Testis (tissue), 3 donors: ENCODE data around the gene CIAPIN1. TPM values are rescaled to one million over a fixed set of nuclear protein-coding genes. Genes with fewer than 3 reads are reported as not detected.

ENCODE experiments used
- DNase-seq: peaks from one replicate; pipeline ENCODE4 v3.0.0-alpha.2; 2019
- H3K27ac ChIP-seq, 2 donors: fragments of 200-600 bp; sonication (generic); one replicate each; pipeline ENCODE4 v1.5.1; 2019
- H3K27me3 ChIP-seq: fragments of 200-600 bp; sonication (generic); one replicate; pipeline ENCODE4 v1.5.1; 2019
- H3K36me3 ChIP-seq: fragments of 200-600 bp; sonication (generic); one replicate; pipeline ENCODE4 v1.5.1; 2017; ENCODE audit warnings: low read depth; ENCODE audit errors: missing control alignments
- H3K4me1 ChIP-seq: fragments of 200-600 bp; sonication (generic); one replicate; pipeline ENCODE4 v1.5.1; 2019
- H3K4me3 ChIP-seq, 2 donors: fragments of 200-600 bp; sonication (generic); one replicate each; pipeline ENCODE4 v1.5.1; 2017 to 2019
- H3K9me3 ChIP-seq: fragments of 200-600 bp; sonication (generic); one replicate; pipeline ENCODE4 v1.5.1; 2017
- CTCF ChIP-seq, 3 experiments: fragments of 450-650 bp in 2 of 3; fragments of 200-600 bp in 1 of 3; sonication (generic) in 1 of 3; IDR thresholded peaks; one replicate each; pipeline ENCODE4 v1.5.1; 2016 to 2019; ENCODE audit warnings: antibody characterized with exemption in 3 of 3, mild to moderate bottlenecking in 2 of 3, moderate library complexity in 1 of 3
- POLR2A ChIP-seq: fragments of 450-650 bp; IDR thresholded peaks from one replicate; pipeline ENCODE4 v1.6.1; 2017; ENCODE audit warnings: antibody characterized with exemption, mild to moderate bottlenecking, moderate library complexity
- WGBS, 2 donors: methylation state at CpG; one replicate each; pipeline ENCODE4 v1.1.5; 2018; 5-methylcytosine and 5-hydroxymethylcytosine counted together
- intact Hi-C: fragments of 100-400 bp; cut with DNase I; formaldehyde crosslinking; loops from one replicate; pipeline ENCODE4 v1.15.1; 2023; ENCODE audit warnings: low total_unique reads
- polyA plus RNA-seq: library from polyadenylated mRNA; stranded (reverse); fragments of 350-450 nt; fragmentation: Illumina TruSeq; extraction: RNeasy Lipid Tissue Mini Kit (QIAGEN cat#74804); gene quantifications from one replicate; pipeline ENCODE4 v1.2.3, GENCODE V29; 2014; ENCODE audit warnings: low read depth, low replicate concordance; ENCODE audit not compliant: insufficient read depth
- total RNA-seq, 2 donors: library from RNA; depleted of rRNA; stranded (reverse); fragments of >200 nt; gene quantifications; one replicate each; pipeline ENCODE4 v1.2.3, GENCODE V29; 2016

Gene CIAPIN1
- total and polyA plus RNA-seq, 3 donors from 2014 or later, result 74.9 to 205 (median 77.1) TPM

- no peaks in the 10 kb centered on the region for H3K36me3 ChIP-seq
- DNase-seq, result no peak
- H3K27me3 ChIP-seq, result no peaks in the 10 kb centered on the region
- intact Hi-C loops, result no loop called here
- no peak overlapping the region for H3K27ac ChIP-seq
- 83 to 87% methylated on average over 1 of the region's 1 CpG for WGBS, 2 donors
- TF ChIP-seq POLR2A (no peak), CTCF (IDR thresholded peaks at IDR 0.05) (no peak)
- H3K9me3 ChIP-seq, result no peaks in the 10 kb centered on the region
- H3K4me1 ChIP-seq, result no peaks in the 10 kb centered on the region
- H3K4me3 ChIP-seq, result no peak overlapping the region
Measured at GRCh38 chr16:57392694-57393093, 54.5 kb downstream of the CIAPIN1 start.

GRCh38 chr16:57391708-57392107 is 55.5 kb downstream of the CIAPIN1 start:
- Histone ChIP-seq H3K4me3 (no peak overlapping the region), H3K9me3 (no peaks in the 10 kb centered on the region), H3K4me1 (peaks cover 7% of the 10 kb centered on the region), H3K36me3 (no peaks in the 10 kb centered on the region), H3K27ac (no peak overlapping the region), H3K27me3 (no peaks in the 10 kb centered on the region)
- TF ChIP-seq POLR2A (no peak), CTCF (IDR thresholded peaks at IDR 0.05) (no peak)
- 84 to 96% methylated on average over 5 of the region's 5 CpGs for WGBS, 2 donors
- DNase-seq, result no peak
- intact Hi-C loops, result no loop called here

DNA sequence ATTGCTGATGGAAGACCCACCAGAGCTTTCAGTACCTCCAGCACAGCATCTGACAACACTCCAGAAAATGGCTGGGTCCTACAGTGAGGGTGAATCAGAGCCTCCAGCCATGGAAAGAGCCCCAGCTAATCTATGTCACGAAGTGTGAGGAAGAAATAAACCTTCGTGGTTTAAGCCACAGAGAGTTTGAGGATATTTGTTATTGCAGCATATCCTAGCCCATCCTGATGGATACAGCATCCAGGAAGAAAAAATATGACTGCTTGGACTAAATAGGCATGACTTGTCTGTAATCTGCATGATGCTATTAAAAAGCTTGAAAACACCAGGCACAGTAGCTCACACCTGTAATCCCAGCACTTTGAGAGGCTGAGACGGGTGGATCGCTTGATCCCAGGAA is 55.9 kb downstream of the CIAPIN1 start:
- Histone ChIP-seq H3K27me3 (no peaks in the 10 kb centered on the region), H3K9me3 (no peaks in the 10 kb centered on the region), H3K36me3 (no peaks in the 10 kb centered on the region), H3K4me3 (no peak overlapping the region), H3K4me1 (peaks cover 11% of the 10 kb centered on the region), H3K27ac (no peak overlapping the region)
- no peak for DNase-seq
- 83 to 92% methylated on average over 4 of the region's 4 CpGs for WGBS, 2 donors
- TF ChIP-seq CTCF (IDR thresholded peaks at IDR 0.05), result no peak
- TF ChIP-seq POLR2A, result no peak
- intact Hi-C loops, result no loop called here

- H3K4me1 ChIP-seq, result peaks cover 13% of the 10 kb centered on the region
- TF ChIP-seq CTCF (IDR thresholded peaks at IDR 0.05), result no peak
- TF ChIP-seq POLR2A, result no peak
- H3K36me3 ChIP-seq, result no peaks in the 10 kb centered on the region
- no peak for DNase-seq
- no peak overlapping the region for H3K4me3 ChIP-seq
- no peaks in the 10 kb centered on the region for H3K9me3 ChIP-seq
- WGBS, 2 donors, result 68 to 72% methylated on average over 5 of the region's 5 CpGs
- no peaks in the 10 kb centered on the region for H3K27me3 ChIP-seq
- intact Hi-C loops, result no loop called here
- no peak overlapping the region for H3K27ac ChIP-seq
Measured at GRCh38 chr16:57390636-57391295, 56.4 kb downstream of the CIAPIN1 start.

DNA sequence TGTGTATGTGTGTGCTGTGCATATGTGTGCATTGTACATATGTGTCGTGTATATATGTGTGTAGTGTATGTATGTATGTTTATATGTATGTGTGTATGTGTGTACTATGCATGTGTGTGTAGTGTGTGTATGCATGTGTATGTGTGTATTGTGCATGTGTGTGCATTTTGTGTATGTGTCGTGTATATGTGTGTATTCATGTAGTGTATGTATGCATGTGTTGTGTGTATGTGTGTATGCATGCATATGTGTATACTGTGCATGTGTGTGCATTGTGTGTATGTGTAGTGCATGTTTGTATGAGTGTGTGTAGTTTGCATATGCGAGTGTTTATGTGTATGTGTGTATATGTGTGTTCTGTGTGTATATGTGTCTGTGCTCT is 58.1 kb downstream of the CIAPIN1 start:
- no peak overlapping the region for H3K4me3 ChIP-seq
- WGBS, 2 donors, result 90 to 94% methylated on average over 3 of the region's 3 CpGs
- intact Hi-C loops, result no loop called here
- H3K27ac ChIP-seq, result no peak overlapping the region
- peaks cover 13% of the 10 kb centered on the region for H3K4me1 ChIP-seq
- H3K36me3 ChIP-seq, result no peaks in the 10 kb centered on the region
- no peaks in the 10 kb centered on the region for H3K27me3 ChIP-seq
- TF ChIP-seq POLR2A (no peak), CTCF (IDR thresholded peaks at IDR 0.05) (no peak)
- no peak for DNase-seq
- no peaks in the 10 kb centered on the region for H3K9me3 ChIP-seq
